ENCODE data around the gene MAST4.

DNA sequence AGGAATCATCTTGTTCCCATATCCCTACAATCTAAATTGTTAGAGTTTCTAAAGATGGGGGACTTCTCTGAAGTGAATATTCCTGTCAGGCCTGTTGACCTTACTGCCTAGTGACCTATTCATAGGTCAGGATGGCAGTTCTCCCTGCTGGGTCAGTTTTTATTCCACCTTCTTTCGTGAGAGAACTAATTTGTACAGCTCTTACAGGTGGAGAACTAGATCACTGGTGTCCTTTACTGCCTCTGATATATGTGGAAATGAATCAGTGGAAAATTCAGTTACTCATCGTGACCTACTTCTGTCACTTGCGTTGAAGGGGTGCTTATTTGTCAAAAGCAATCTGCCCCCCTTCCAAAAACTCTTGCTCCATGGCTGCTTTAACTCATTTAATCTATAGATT is 435.5 kb downstream of the MAST4 start:
- TF ChIP-seq, protein P1, sequence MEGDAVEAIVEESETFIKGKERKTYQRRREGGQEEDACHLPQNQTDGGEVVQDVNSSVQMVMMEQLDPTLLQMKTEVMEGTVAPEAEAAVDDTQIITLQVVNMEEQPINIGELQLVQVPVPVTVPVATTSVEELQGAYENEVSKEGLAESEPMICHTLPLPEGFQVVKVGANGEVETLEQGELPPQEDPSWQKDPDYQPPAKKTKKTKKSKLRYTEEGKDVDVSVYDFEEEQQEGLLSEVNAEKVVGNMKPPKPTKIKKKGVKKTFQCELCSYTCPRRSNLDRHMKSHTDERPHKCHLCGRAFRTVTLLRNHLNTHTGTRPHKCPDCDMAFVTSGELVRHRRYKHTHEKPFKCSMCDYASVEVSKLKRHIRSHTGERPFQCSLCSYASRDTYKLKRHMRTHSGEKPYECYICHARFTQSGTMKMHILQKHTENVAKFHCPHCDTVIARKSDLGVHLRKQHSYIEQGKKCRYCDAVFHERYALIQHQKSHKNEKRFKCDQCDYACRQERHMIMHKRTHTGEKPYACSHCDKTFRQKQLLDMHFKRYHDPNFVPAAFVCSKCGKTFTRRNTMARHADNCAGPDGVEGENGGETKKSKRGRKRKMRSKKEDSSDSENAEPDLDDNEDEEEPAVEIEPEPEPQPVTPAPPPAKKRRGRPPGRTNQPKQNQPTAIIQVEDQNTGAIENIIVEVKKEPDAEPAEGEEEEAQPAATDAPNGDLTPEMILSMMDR (conservative IDR thresholded peaks at IDR 0.05; ENCODE audit: low read depth, low read length): no peak
- TF ChIP-seq USF2 (IDR thresholded peaks at IDR 0.05; ENCODE audit: low read depth, low read length) (no peak), POLR2A (IDR thresholded peaks at IDR 0.05; ENCODE audit: low read depth, low read length) (no peak), MAZ (IDR thresholded peaks at IDR 0.05; ENCODE audit: borderline replicate concordance, low read depth, low read length) (no peak), MXI1 (IDR thresholded peaks at IDR 0.05; ENCODE audit: borderline replicate concordance, low read depth, low read length) (no peak), RFX5 (IDR thresholded peaks at IDR 0.05; ENCODE audit: low read depth, low read length) (no peak), RAD21 (IDR thresholded peaks at IDR 0.05; ENCODE audit: low read length) (no peak), SMC3 (IDR thresholded peaks at IDR 0.05; ENCODE audit: low read depth, low read length) (no peak), FOS (IDR thresholded peaks at IDR 0.05; ENCODE audit: low read depth, low read length) (no peak), RCOR1 (IDR thresholded peaks at IDR 0.05; ENCODE audit: insufficient replicate concordance, low read length) (no peak), CHD1 (IDR thresholded peaks at IDR 0.05; ENCODE audit: low read depth, low read length) (no peak), CEBPB (IDR thresholded peaks at IDR 0.05; ENCODE audit: low read depth, low read length) (no peak), MAFK (IDR thresholded peaks at IDR 0.05; ENCODE audit: low read depth, low read length) (no peak), BHLHE40 (IDR thresholded peaks at IDR 0.05; ENCODE audit: low read depth, low read length) (no peak)

All from IMR-90 (cell line).